Thoracic aorta (tissue), 2 donors: ENCODE results near the gene OR7A5. TPM values are rescaled to one million over a fixed set of nuclear protein-coding genes. Genes with fewer than 3 reads are reported as not detected.

Experiments
- ATAC-seq: fragments of 150-250 bp; one replicate; pipeline ENCODE4 v1.8.0; 2017; ENCODE audit warnings: low read depth; ENCODE audit not compliant: insufficient number of reproducible peaks, low FRiP score
- DNase-seq: peaks from one replicate; pipeline ENCODE4 v3.0.0-alpha.2; 2020; ENCODE audit warnings: low spot score
- H3K27ac ChIP-seq, 2 donors: fragments of 200-600 bp; sonication (generic); 1 replicate in 1 of 2; 2 replicates in 1 of 2; pipeline ENCODE4 v1.5.1; 2016; ENCODE audit warnings: mild to moderate bottlenecking in 2 of 2, moderate library complexity in 2 of 2
- H3K27me3 ChIP-seq: fragments of 200-600 bp; sonication (generic); replicated peaks from 2 replicates; pipeline ENCODE4 v1.6.0; 2016; ENCODE audit warnings: mild to moderate bottlenecking; ENCODE audit not compliant: insufficient read depth
- H3K36me3 ChIP-seq: fragments of 200-600 bp; sonication (generic); one replicate; pipeline ENCODE4 v1.5.1; 2016
- H3K4me1 ChIP-seq, 2 donors: fragments of 200-600 bp; sonication (generic); 1 replicate in 1 of 2; 2 replicates in 1 of 2; pipeline versions ENCODE4 v1.5.1 to v1.6.0; 2016; ENCODE audit warnings: low read depth in 2 of 2, mild to moderate bottlenecking in 1 of 2; ENCODE audit not compliant: control insufficient read depth in 1 of 2
- H3K4me3 ChIP-seq: fragments of 200-600 bp; sonication (generic); 2 replicates; pipeline ENCODE4 v1.5.1; 2016; ENCODE audit warnings: mild to moderate bottlenecking
- H3K9me3 ChIP-seq: fragments of 200-600 bp; sonication (generic); 2 replicates; pipeline ENCODE4 v1.5.1; 2016
- total RNA-seq, 2 donors: library from RNA; depleted of rRNA; stranded (reverse); fragments of >200 nt; gene quantifications; one replicate each; pipeline versions ENCODE4 v1.1.0 to v1.2.3, GENCODE V29; 2016
- TF ChIP-seq, protein P1 (sequence below): fragments of 200-600 bp; sonication (generic); IDR thresholded peaks from one replicate; pipeline ENCODE4 v1.5.1; 2019; ENCODE audit warnings: antibody characterized with exemption

OR7A5 gene
- total RNA-seq, 2 donors from 2014 or later = not detected

DNA sequence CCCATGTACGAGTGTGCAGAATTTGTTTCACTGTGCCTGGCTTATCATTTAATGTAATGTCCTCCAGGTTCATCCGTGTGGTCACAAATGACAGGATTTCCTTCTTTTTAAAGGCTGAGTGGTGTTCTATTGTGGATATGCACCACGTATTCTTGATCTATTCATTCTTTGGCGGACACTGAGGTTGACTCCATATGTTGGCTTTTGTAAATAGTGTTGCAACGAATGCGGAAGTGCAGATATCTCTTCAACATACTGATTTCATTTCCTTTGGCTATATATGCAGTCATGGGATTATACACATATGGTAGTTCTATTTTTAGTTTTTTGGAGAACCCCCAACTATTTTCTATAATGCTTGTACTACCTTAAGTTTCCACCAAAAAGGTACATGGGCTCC, 13.0 kb downstream of the OR7A5 start:
- Histone ChIP-seq H3K4me1 (no peaks in the 10 kb centered on the region), H3K27me3 (no peaks in the 10 kb centered on the region), H3K9me3 (no peaks in the 10 kb centered on the region), H3K4me3 (no peak overlapping the region), H3K36me3 (no peaks in the 10 kb centered on the region), H3K27ac (no peak overlapping the region)
- ATAC-seq (no peak), DNase-seq (no peak)
- TF ChIP-seq, protein P1, sequence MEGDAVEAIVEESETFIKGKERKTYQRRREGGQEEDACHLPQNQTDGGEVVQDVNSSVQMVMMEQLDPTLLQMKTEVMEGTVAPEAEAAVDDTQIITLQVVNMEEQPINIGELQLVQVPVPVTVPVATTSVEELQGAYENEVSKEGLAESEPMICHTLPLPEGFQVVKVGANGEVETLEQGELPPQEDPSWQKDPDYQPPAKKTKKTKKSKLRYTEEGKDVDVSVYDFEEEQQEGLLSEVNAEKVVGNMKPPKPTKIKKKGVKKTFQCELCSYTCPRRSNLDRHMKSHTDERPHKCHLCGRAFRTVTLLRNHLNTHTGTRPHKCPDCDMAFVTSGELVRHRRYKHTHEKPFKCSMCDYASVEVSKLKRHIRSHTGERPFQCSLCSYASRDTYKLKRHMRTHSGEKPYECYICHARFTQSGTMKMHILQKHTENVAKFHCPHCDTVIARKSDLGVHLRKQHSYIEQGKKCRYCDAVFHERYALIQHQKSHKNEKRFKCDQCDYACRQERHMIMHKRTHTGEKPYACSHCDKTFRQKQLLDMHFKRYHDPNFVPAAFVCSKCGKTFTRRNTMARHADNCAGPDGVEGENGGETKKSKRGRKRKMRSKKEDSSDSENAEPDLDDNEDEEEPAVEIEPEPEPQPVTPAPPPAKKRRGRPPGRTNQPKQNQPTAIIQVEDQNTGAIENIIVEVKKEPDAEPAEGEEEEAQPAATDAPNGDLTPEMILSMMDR = no peak

DNA sequence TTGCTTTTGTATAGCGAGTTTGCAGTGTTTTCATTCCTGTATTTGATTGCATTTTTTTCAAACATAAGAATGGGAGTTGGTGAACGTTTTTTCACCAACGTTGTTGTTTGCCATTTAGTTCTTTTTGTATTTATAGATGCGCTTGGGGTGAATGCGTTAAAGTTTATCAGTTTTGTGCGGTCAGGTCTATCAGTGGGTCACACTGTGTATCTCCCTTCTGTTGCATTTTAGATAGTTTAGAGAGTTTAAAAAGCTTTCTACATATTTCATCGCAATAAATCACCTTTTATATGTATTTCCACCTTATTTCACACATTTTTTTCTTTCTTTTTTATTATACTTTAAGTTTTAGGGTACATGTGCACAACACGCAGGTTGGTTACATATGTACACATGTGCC, 16.4 kb downstream of the OR7A5 start:
- TF ChIP-seq, protein P1 = no peak
- no peak for DNase-seq
- no peak overlapping the region for H3K4me3 ChIP-seq
- no peak for ATAC-seq
- H3K4me1 ChIP-seq = no peaks in the 10 kb centered on the region
- no peaks in the 10 kb centered on the region for H3K27me3 ChIP-seq
- H3K36me3 ChIP-seq = no peaks in the 10 kb centered on the region
- H3K27ac ChIP-seq = no peak overlapping the region
- H3K9me3 ChIP-seq = no peaks in the 10 kb centered on the region

DNA sequence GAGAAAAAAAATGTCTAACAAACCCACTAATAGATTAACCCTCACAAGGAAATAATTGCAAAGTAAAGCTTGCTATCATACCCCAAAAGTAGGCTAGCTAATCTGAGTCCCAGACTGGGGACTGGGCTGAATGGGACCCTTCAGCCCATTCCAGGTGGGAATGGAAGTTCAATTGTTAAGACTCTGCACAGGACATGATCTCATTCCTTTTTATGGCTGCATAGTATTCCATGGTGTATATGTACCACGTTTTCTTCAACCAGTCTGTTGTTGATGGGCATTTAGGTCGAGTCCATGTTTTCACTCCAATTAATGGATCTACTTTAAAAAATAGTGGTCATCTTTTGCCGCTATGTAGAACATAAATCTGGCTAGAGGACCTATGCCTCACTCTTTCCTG, 17.9 kb downstream of the OR7A5 start:
- TF ChIP-seq, protein P1 = no peak
- ATAC-seq = no peak
- no peaks in the 10 kb centered on the region for H3K27me3 ChIP-seq

DNA sequence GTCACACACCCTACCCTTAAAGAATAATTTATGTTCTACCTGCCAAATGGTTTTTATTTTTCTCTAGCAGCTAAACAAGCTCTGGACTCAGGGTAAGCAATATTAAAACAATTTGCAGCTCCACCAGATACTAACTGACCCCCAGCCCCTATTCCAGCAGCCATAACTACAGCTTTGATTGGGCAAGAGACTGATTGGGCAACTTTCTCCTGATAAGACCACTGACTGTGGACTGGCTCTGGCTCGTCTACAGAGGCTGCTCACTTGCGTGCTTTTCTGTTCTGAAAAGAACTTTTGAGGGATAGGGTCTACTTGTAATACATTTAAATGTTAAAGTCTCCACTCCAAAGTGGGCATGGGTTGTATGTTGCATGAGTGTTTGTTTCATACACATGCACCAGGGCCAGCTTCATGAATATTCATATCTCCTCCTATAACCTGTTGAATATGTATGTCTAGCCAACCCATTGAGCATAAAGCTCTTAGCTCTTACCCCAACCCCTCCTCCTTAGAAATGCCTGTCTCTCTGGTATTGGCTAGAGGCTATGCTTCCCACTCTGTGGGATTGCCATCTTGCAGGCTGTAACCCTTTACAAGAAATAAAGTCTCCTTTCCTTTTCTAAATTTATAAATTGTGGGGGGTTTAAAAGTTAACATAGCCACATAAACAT, 19.9 kb downstream of the OR7A5 start:
- DNase-seq = no peak
- TF ChIP-seq, protein P1 = no peak

More for the DNA sequence above, 17.9 kb downstream of the OR7A5 start:
- Histone ChIP-seq H3K27ac (no peak overlapping the region), H3K36me3 (no peaks in the 10 kb centered on the region), H3K4me3 (no peak overlapping the region), H3K9me3 (no peaks in the 10 kb centered on the region), H3K4me1 (no peaks in the 10 kb centered on the region)
- DNase-seq = no peak

DNA sequence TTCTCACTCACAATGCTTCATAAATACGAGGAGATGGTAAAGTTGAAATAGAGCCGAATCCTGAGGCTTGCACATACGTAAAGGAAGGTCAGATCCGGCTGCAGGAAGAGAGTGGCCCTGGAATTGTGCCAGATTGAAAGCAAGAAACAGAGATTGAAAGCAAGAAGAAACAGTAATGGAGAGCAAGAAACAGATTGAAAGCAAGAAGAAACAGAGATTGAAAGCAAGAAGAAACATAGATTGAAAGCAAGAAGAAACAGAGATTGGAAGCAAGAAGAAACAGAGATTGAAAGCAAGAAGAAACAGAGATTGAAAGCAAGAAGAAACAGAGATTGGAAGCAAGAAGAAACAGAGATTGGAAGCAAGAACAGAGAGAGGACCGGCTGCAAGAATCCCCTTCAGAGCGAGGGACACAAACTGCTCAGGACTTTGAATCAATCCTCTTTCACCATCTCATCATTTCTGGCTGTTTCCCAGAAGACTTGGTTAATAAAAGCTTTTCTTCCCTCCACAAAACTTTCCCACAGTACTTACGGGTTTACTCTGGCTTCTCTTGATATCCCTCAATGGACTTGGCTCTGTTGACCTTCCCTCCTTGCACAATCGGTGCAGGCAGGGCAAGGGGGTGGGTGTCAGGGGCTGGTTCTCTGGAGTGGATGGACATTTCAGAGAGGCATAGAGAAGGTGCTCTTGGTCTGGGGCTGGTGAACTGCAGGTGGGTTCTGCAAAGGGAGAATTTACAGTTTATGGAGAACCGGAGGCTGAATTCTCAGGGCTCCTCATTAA, 25.5 kb downstream of the OR7A5 start:
- TF ChIP-seq, protein P1 = no peak
- Histone ChIP-seq H3K4me1 (no peaks in the 10 kb centered on the region), H3K27ac (no peak overlapping the region), H3K36me3 (no peaks in the 10 kb centered on the region), H3K9me3 (no peaks in the 10 kb centered on the region), H3K4me3 (no peak overlapping the region), H3K27me3 (no peaks in the 10 kb centered on the region)
- ATAC-seq (no peak), DNase-seq (no peak)

More for the DNA sequence above, 19.9 kb downstream of the OR7A5 start:
- Histone ChIP-seq H3K27me3 (no peaks in the 10 kb centered on the region), H3K27ac (no peak overlapping the region), H3K4me3 (no peak overlapping the region), H3K4me1 (no peaks in the 10 kb centered on the region), H3K9me3 (no peaks in the 10 kb centered on the region), H3K36me3 (no peaks in the 10 kb centered on the region)
- ATAC-seq = no peak
